IMR-90 (cell line): ENCODE data around the gene FGD3.

ENCODE experiments used
- CHD1 ChIP-seq: IDR thresholded peaks from 2 replicates; pipeline ENCODE4 v1.6.1; 2012; ENCODE audit warnings: low read depth, low read length, improper control_type of control experiment
- ELK1 ChIP-seq: fragments of 150-350 bp; IDR thresholded peaks from 2 replicates; pipeline ENCODE4 v1.6.1; 2016; ENCODE audit warnings: low read depth, mild to moderate bottlenecking, low read length, moderate library complexity, borderline replicate concordance
- FOS ChIP-seq: fragments of 150-350 bp; IDR thresholded peaks from 2 replicates; pipeline ENCODE4 v1.6.1; 2016; ENCODE audit warnings: low read depth, low read length
- POLR2A ChIP-seq: IDR thresholded peaks from 2 replicates; pipeline ENCODE4 v1.6.1; 2012; ENCODE audit warnings: mild to moderate bottlenecking, low read depth, low read length
- RAD21 ChIP-seq: IDR thresholded peaks from 2 replicates; pipeline ENCODE4 v1.6.1; 2012; ENCODE audit warnings: low read length, improper control_type of control experiment
- RCOR1 ChIP-seq: IDR thresholded peaks from 2 replicates; pipeline ENCODE4 v1.6.1; 2012; ENCODE audit warnings: mild to moderate bottlenecking, low read length, improper control_type of control experiment; ENCODE audit not compliant: insufficient replicate concordance
- RFX5 ChIP-seq: IDR thresholded peaks from 2 replicates; pipeline ENCODE4 v1.8.0; 2012; ENCODE audit warnings: low read depth, mild to moderate bottlenecking, low read length, moderate library complexity
- SMC3 ChIP-seq: fragments of 150-350 bp; IDR thresholded peaks from 2 replicates; pipeline ENCODE4 v1.6.1; 2016; ENCODE audit warnings: low read depth, mild to moderate bottlenecking, antibody characterized with exemption, low read length, moderate library complexity
- TF ChIP-seq, protein P1 (sequence below): conservative IDR thresholded peaks from 2 replicates; pipeline ENCODE4 v1.5.1; 2012; ENCODE audit warnings: mild to moderate bottlenecking, low read depth, low read length, improper control_type of control experiment
- TF ChIP-seq, protein P2 (sequence below): fragments of 150-350 bp; IDR thresholded peaks from 2 replicates; pipeline ENCODE4 v1.6.1; 2017; ENCODE audit warnings: mild to moderate bottlenecking, antibody characterized with exemption, low read length, low read depth

- TF ChIP-seq RFX5 (no peak), POLR2A (no peak), ELK1 (no peak), RAD21 (no peak), CHD1 (no peak), FOS (no peak), SMC3 (no peak), RCOR1 (no peak)
- TF ChIP-seq, protein P1, sequence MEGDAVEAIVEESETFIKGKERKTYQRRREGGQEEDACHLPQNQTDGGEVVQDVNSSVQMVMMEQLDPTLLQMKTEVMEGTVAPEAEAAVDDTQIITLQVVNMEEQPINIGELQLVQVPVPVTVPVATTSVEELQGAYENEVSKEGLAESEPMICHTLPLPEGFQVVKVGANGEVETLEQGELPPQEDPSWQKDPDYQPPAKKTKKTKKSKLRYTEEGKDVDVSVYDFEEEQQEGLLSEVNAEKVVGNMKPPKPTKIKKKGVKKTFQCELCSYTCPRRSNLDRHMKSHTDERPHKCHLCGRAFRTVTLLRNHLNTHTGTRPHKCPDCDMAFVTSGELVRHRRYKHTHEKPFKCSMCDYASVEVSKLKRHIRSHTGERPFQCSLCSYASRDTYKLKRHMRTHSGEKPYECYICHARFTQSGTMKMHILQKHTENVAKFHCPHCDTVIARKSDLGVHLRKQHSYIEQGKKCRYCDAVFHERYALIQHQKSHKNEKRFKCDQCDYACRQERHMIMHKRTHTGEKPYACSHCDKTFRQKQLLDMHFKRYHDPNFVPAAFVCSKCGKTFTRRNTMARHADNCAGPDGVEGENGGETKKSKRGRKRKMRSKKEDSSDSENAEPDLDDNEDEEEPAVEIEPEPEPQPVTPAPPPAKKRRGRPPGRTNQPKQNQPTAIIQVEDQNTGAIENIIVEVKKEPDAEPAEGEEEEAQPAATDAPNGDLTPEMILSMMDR, result no peak
- TF ChIP-seq, protein P2, sequence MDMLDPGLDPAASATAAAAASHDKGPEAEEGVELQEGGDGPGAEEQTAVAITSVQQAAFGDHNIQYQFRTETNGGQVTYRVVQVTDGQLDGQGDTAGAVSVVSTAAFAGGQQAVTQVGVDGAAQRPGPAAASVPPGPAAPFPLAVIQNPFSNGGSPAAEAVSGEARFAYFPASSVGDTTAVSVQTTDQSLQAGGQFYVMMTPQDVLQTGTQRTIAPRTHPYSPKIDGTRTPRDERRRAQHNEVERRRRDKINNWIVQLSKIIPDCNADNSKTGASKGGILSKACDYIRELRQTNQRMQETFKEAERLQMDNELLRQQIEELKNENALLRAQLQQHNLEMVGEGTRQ, result no peak
These were observed 81.2 kb downstream of the FGD3 start for GRCh38 chr9:93028448-93029006.
